ENCODE results near the gene LPP.

The LPP gene

DNA sequence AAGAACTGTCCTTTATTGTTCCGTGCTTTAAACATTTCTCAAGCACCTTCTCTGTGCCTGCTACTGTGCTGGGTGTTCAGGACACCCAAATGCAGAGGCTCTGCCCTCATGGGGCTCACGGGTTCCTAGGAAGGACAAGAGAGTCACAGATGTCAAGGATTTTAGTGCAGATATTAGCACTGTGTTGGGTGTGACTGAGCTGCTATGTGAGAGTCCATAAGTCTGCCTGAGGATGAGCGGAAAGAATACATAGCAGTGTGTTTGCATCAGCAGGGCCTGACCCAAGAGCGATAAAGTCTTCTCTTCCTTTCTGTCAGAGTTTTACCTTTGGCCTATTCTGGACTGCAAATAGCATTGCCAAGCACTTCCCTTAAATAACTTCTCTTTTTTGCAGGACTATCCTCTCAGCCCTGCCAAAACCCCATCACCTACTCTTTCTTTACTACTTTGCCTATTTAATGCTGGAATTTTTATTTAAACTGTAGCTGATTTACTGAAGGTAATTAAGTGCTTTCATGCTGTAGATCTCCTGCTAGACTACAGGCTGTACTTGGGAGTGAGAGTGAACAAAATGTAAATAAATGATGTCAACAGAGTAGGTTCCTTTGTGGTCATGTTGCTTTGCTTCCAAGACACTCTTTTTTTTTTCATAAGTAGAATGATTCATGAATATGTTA lies 558.4 kb downstream of the LPP start:
- DNase-seq (ENCODE audit: low read depth) = no peak

DNA sequence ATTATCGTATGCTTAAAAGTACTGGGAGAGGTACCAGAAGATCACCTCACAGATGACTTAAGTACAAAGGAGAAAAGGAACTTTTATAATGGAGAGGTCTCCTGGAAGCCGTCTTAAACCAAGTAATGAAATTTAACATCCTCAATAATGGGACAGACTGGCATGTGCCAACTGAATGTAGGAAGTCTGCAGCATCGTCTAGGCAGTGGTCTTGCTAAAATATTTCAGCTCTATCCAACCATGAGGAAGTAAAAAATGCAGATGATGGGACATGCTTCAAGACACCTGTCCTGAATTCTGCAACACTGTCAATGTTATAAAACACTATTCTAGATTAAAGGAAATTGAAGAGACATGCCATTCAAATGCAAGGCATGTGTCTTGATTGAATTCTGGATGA lies 559.0 kb downstream of the LPP start:
- no peak for DNase-seq (ENCODE audit: low read depth)

DNA sequence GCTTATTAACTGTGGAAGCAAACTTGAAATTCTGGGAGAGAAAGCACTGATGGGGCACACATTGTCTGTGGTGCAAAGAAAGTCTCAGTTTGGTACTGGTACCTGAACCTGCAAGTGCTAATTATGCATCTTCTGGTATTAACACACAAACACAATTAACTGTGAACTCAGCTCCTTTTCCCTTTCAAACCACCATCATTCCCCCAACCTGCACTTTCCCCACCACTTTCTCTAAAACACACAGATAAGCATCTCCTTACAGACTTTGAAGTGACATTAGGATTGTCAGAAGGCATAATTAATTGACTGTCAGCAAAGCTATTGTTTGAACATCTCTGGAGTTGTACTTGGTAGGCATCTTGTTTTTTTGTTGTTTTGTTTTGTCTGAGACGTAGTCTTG lies 565.6 kb downstream of the LPP start:
- no peak for DNase-seq (ENCODE audit: low read depth)

DNA sequence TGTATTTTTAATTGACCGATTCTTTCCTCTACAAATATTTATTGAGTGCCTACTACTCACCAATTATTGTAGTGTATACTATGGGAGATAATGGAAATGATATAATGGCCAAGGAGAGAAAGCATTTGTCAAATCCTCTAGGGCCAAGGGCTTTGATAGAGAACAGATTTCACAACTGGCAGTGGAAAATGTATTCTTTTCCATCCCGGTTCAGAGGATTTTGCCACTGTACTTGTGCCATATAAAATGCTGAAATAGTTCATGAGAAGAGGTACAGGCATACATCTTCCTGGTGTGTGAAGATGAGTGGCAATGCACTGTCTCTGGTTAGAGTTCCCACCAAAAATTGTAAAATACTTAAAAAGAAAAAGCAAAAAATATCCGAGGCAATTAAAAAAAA lies 566.3 kb downstream of the LPP start:
- no peak for DNase-seq (ENCODE audit: low read depth)

DNA sequence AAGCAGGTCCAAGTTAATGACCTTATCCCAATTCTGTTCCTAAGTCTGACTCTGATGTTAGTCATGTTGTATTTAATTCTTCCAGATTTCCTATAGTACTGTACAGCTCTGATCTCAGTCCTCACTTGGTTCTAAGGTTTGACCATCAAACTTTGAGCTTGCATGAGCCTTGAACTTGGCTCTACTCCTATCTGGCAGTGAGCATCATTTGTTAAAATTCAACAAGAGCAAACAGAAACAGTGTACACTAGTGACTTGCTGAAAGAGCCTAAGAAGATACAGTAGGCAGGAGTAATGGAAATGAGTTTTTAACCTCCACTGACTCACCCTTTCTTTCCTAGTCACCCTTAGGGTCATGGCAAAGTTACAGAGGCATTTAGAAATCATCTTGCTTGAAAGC lies 566.7 kb downstream of the LPP start:
- no peak for DNase-seq (ENCODE audit: low read depth)

DNA sequence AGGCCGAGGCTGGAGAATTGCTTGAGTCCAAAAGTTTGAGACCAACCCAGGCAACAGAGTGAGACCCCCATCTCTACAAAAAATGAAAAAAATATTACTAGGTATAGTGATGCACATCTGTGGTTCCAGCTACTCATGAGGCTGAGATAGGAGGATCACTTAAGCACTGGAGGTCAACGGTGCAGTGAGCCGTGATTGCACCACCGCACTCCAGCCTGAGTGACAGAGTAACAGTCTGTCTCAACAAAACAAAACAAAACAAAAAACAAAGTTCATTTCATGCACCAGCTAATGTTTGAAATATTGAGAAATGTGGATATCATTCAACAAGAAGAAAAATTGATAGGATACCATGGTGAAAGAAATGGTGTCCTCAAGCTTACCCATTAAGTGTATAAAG lies 567.4 kb downstream of the LPP start:
- no peak for DNase-seq (ENCODE audit: low read depth)

DNA sequence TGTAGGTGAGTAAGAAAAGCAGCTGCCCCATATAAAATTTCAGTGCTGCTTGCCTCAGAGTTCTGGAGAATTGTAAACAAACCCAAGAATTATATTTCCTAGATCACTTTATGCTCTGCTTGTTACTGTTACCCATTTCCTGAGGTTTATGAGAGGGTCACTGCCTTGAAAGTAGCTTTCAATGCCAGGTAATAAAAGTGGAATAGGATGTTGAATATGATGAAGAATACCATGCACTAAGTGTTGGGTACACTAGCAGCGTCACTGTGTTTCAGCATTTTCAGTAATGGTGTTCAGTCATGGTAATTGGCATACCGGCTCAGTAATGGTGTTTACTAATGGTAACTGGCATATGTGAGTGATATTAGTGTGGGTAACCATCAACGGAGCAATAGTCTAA lies 568.0 kb downstream of the LPP start:
- no peak for DNase-seq (ENCODE audit: low read depth)

DNA sequence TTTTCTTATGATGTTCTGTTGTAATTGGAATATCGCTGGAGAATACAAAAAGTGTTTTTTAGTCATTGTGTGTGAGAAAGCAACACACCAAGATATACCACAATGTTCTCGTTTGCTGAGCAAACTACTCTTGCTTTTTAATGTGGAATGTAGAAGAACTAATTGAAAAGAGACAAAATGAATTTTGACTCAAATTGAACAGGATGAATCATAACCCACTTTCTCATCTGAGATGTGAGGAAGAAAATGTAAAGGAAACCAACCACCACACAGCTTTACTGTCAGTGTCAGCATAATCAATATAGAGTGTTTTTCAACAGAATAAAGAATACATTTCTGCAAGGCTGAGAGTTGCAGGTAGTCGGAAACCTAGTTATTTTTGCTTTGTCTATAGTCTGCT lies 569.0 kb downstream of the LPP start:
- DNase-seq (ENCODE audit: low read depth) = no peak

DNA sequence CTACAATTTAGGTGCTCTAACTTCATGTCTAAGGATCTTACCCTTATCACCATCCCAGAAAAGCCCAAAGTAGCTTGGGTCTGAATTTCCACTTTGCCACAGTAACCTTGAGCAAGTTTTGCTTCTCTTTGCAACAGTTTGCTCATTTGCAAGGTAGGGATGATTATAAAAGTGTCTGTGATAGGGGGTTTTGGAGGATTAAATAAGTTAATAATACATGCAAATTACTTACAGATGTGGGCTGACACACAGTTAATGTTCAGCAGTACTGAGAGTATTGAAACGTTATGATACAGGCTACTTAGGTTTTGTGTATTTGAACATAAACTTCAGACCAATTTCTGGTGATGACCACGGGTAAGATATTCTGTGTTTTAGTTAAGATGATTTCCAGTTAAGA lies 573.1 kb downstream of the LPP start:
- no peak for DNase-seq (ENCODE audit: low read depth)

DNA sequence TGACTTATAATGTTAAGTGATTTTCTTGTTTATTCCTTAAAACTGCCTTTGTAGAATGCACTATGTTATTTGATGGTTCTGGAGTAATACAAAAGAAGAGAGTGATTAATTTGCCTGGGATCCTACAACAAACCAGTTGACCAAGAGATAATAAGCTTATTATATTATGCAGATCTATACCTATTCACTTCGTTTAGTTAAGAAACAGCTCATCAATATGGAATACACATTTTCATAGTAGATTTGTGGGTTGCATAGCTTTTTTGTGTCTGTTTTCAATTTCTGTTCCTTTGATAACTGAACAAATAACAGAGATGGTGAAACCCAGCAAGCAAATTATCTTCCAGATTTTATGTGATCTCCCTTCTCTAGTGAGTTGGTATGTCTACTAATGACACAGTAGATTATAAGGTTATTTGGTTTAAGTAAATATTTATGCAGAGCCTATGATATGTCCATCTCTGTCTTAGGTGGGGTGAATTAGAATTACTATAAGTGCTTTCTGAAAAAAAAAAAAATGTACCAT lies 574.5 kb downstream of the LPP start:
- DNase-seq (ENCODE audit: low read depth) = no peak

DNA sequence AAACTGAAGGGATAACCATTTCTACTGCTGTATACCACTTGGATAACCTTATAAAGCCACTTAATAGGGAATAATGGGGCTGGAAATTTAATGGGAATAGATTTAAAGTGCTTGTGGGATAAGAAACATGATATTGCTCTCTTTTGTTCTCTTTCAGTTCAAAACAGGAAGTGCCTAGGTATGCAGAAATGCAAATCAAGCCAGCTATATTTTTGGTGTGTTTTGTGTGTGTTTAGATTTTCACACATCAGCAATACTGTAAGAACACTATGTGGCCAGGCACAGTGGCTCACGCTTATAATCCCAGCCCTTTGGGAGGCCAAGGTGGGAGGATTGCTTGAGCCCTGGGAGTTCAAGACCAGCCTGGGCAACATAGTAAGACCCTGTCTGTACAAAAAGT lies 575.5 kb downstream of the LPP start:
- no peak for DNase-seq (ENCODE audit: low read depth)

DNA sequence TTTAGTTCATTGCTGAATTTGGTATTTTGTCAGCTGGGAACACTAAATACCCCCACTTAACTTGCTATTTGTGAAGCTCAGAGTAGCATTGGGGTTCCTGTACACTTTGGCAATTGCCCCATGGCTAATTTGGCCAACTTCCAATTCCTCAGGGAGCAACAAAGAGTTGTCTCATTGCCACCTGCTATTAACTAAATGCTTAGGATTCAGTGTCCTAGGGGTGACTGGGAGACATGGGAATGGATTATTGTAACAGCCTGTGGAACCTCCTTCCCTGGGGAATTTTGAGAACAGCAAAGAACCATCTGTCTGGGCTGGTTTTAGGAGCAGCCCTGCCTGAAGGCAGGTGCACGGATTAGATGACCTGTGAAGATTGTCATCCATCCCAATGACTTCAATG lies 580.4 kb downstream of the LPP start:
- DNase-seq (ENCODE audit: low read depth) = no peak

DNA sequence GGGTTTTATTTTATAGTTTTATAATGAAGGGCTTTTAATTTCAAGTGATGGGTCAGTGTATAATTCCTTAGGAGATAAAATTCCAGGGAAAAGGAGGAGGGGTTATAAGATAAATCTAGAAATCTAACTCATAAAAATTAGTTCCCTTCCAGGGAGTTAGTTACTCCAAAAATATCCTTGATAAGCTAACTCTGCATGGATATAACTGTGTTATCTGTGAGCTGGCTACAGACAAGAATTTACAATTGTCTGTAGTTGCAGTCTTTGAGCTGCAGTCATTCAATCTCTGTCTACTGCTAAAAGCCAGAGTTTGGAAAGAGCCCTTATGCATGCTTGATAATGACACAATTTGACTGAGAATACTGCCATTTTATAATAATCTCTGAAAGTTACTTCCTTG lies 585.6 kb downstream of the LPP start:
- no peak for DNase-seq (ENCODE audit: low read depth)

DNA sequence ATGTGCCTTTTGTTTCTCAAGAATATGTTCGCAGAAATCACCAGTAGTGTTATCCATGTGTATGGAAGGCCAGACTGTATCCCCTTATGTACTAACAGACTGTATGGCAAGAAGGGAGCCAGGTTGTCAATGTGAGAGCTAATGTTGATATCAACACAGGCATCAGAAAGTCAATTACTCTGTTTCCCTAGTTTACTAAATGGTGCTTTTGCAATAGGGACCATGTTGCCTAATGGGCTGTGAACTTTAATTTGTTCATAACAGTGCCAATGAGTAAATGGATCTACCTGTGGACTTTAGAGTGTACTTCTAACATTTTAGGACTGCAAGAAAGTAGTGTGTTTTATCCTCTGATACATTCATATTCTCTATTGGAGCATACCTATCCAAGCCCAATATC lies 586.1 kb downstream of the LPP start:
- DNase-seq (ENCODE audit: low read depth) = no peak

DNA sequence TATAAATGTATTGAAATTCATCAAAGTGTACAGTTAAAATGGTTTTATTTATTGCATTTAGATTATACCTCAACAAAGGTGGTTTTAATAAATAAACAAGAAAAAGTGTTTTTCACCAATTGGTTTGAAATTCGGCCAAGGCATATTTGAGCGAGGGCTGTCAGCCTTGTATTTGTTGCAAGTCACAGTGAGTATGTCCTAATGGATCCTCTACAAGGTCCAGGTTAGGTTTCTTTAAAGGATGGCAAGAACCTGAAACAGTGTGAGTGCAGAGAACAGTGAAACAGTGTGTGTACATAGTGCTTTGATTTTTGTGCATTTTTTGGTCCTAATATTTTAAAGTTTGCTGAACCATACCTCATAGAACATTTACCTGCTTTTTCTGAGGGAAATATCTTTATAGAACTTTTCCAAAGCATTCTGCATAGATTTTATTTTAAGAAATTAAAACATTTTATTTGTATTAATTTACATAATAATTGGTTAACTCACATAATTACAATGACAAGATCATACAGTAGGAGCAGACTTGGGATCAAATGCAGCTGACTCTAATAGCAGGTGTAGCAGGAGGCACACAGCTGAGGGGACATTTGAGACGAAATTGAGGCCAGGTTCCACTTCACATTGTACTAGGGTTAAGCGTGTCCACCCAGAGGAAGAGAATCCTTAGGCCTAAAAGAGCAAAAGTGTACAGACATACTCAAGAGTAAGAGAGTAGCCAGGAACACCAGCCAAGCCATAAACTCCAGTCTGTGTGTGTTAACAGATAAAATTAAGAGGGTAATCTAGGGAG lies 589.0 kb downstream of the LPP start:
- DNase-seq (ENCODE audit: low read depth) = no peak

DNA sequence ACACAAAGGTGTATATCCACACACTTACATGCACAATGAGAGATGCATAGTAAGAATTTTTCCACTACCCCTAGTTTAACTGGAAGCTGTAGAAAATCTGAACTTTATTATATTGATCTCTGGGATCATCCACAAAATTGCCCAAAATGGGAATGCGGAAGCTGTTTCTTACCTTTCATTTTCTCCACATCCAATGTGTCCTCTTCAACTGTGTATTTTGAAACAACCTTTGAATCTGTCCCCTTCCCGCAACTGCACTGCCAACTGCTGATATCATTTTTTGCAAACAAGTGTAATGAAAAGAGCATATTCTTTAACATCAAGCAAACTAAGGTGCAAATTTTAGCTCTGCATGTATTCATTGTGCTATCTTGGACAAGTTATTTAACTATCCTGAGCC lies 590.2 kb downstream of the LPP start:
- no peak for DNase-seq (ENCODE audit: low read depth)

DNA sequence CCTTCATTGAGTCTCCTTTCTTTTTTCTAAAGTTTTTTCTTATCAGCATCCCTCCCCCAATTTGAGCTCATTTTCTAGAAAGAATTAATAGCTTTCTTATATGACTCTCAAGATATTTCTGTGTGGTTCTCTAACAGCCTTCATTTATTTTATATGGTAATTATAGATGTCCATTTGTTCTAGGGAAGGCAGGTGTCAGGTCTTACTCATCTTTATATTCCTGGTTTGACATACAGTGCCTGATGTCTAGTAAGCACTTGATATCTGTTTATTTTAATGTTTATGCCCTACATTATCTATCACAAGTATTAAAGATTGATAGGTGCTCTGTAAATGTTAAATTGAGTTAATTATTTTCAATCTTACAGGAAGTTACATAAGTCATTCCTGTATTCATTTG lies 591.1 kb downstream of the LPP start:
- no peak for DNase-seq (ENCODE audit: low read depth)

DNA sequence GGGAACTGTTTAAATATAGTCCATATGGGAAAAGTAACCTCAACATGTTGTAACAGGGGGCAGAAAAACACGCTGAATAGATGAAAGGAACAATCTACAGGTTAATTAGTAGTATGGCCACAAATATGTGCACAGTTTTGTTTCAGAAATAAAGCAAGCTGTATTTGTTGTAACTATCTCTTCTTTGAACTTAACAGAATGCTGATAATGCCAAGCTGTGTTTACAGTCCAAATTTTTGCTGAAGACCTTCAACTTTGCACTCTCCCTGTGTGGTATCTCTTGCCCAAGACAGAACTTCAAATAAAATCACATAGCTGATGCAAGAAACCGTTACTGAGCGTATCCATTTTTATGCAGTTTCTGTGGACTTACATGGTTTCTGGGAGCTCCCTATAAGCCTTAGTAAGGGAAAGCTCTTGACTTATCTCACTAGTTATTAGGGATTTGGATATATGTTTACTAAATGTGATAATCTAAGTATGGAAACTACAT lies 592.4 kb downstream of the LPP start:
- DNase-seq (ENCODE audit: low read depth) = no peak

DNA sequence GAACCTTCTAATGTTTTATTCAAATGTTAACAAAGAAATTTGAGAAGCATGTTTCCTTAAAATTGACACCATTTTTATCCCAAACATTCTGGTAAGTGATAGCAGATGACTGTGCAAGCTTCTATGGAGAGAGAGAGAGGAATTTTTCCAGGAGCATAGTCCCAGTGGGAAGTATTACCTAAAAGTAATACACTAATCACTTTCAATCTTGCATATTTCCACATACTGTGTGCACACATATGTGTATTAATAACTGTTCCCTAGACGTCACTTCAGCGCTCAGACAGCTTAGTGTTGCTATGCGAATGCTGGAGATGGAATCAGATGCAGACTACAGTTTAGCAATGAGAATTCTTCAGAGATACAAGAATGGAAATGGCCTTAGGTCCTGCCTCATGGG lies 593.5 kb downstream of the LPP start:
- DNase-seq (ENCODE audit: low read depth) = no peak

DNA sequence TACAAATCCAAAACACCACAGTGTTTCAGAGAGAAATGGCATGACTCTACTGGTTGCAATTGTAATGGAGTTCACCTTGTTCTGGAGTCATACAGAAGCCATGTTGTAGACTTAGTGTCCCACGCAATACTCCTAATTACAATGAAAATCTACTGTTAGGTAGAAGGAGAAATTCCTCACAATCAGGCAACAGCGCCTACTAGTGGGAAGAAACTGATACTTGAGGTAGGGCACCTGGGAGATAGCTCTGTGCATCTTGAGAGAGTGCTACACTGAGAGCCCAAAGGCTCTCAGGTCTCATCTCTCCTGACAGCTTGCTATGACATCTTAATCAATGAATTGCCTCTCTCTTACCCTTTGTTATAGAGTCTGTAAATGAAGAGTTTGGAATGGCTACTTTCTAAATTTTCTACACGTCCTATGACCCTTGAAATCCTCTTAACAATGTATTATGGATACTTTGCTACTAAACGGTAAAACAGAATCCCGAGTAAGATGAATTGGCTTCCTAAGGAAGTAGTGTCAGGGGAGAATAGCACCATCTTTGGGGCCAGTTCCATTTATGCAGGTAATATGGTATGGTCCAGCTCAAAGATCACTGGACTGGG lies 595.2 kb downstream of the LPP start:
- peak; percentile 58 for DNase-seq (ENCODE audit: low read depth)

DNA sequence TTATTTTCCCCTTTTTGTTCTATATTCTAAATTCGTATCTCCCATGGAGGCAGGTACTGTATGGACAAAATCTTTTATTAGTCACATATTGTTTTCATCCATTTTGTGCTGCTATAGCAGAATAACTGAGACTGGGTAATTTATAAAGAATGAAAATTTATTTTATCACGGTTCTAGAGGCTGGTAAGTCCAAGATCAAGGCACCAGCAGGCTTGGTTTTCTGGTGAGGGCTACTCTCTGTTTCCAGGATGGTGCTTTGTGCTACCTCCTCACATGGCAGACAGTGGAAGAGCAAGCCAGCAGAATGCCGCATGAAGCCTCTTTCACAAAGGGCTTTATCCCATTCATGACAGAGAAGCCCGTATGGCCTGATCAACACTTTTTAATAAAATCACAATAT lies 595.9 kb downstream of the LPP start:
- DNase-seq (ENCODE audit: low read depth) = no peak

DNA sequence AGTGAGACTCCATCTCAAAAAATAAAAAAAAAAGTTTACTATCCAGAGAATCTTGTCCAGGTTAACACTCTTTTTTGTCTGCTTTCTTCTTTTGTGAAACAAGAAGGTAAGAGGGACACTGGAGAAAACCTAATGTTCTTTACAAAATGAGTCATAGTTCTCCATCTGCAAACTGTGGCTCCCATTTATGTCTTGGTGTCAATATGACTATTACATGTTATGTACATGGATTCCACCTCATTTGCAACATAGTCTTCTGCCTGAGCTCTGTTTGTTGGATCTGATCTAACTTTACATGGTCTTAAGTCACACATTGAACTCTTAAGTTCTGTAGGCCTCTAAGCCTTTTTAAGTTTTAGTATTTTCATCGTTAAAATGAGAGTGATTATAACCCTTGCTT lies 596.7 kb downstream of the LPP start:
- DNase-seq (ENCODE audit: low read depth) = no peak

DNA sequence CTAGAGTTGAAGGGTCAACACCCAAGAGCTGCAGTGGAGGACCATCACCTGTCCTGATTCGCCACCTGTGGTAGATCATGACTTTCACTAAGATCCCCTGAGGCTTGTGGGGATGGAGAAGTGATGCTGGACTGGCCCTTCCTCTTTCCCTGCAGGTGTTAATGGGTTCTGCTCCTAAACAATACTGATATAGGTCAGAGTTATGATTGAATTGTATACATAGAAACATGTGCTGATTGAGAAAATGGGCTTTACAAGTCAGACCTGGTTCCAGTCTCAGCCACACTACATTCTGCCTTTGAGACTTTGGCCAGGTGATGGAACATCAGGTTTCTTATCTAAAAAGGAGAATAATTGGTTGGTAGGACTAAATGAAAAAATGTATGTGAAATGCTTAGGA lies 598.9 kb downstream of the LPP start:
- DNase-seq (ENCODE audit: low read depth) = no peak

Data from activated T-cell treated with anti-CD3 and anti-CD28 coated beads for 24 hours (primary cell).